GM06990 (cell line): ENCODE measurements around the gene PTCH2.

ENCODE experiments used
- DNase-seq: peaks from one replicate; pipeline ENCODE4 v3.0.0-alpha.2; 2011; ENCODE audit not compliant: insufficient read length; ENCODE audit errors: extremely low read depth
- H3K27me3 ChIP-seq: replicated peaks from 2 replicates; pipeline ENCODE4 v1.6.0; 2011; ENCODE audit warnings: low read length; ENCODE audit not compliant: control insufficient read depth, insufficient read depth
- H3K36me3 ChIP-seq: 2 replicates; pipeline ENCODE4 v1.5.1; 2011; ENCODE audit warnings: low read length; ENCODE audit not compliant: control insufficient read depth, insufficient read depth
- H3K4me3 ChIP-seq: replicated peaks from 2 replicates; pipeline ENCODE4 v1.5.1; 2011; ENCODE audit warnings: low read depth, mild to moderate bottlenecking, control low read depth, low read length
- CTCF ChIP-seq: IDR thresholded peaks from 2 replicates; pipeline ENCODE4 v1.5.1; 2011; ENCODE audit warnings: low read length, control low read depth, mild to moderate bottlenecking, inconsistent platforms; ENCODE audit not compliant: insufficient read depth, poor library complexity, severe bottlenecking

Gene PTCH2

DNA sequence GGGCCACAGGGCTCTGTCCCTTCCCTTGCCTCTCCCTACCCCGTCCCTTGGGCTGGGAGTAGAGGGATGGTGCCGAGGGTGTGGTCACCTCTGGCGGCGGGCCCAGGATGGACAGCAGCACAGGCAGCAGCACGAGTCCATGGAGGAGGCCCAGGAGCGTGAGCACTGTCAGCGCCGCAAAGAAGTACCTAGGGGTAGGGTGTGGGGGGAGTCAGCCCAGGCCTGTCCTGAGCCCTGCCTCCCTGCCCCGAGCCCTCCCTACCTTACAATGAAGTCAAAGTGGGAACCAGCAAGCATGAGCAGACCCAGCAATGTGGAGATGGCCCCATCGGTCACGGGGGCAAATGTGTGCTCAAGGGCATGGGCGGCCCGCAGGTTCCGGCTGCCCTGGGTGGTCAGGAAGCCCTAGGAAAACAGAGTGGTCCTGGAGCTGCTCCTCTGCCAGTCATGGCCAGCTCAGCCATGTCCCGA lies 20.0 kb downstream of the PTCH2 start:
- no peaks in the 10 kb centered on the region for H3K36me3 ChIP-seq
- DNase-seq = no peak
- H3K27me3 ChIP-seq = no peaks in the 10 kb centered on the region
- H3K4me3 ChIP-seq = no peak overlapping the region
- no peak for TF ChIP-seq CTCF

DNA sequence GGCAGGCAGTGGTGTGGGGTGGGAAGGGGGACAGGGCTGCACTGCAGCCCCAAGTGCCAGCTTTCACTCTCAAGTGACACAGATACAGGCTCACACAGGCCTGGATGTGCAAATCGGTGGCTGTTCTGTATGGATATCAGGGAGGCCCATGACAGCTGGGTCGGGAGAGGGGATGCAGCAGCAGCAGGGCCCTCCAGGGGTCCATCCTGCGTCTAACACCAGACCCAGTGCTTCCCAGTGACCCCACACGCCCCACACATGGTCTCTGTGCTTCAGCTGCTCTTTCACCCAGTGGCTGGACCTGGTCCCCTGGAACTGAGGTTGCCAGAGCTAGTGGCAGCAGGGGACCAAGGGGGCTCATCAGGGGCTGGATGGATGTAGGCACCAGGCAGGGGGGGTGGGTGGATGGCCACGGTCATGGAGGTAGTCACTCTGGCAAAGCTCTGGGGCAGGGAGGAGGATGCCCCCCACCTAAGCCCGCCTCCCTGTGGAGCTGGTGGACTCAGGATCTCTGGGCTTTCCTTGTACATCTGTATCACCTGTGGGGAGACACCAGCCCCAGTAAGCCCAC lies 20.8 kb downstream of the PTCH2 start:
- no peak for TF ChIP-seq CTCF
- no peaks in the 10 kb centered on the region for H3K36me3 ChIP-seq
- no peak for DNase-seq
- H3K4me3 ChIP-seq = no peak overlapping the region
- H3K27me3 ChIP-seq = no peaks in the 10 kb centered on the region

GRCh38 chr1:44821240-44821715 lies 21.8 kb downstream of the PTCH2 start:
- no peak for DNase-seq
- no peaks in the 10 kb centered on the region for H3K36me3 ChIP-seq
- no peaks in the 10 kb centered on the region for H3K27me3 ChIP-seq
- no peak overlapping the region for H3K4me3 ChIP-seq
- no peak for TF ChIP-seq CTCF

- H3K36me3 ChIP-seq = no peaks in the 10 kb centered on the region
- peak; percentile 86 for DNase-seq
- H3K27me3 ChIP-seq = no peaks in the 10 kb centered on the region
- H3K4me3 ChIP-seq = peak overlapping the region; percentile 63
- no peak for TF ChIP-seq CTCF
These were observed 22.5 kb downstream of the PTCH2 start for GRCh38 chr1:44820328-44821239.

DNA sequence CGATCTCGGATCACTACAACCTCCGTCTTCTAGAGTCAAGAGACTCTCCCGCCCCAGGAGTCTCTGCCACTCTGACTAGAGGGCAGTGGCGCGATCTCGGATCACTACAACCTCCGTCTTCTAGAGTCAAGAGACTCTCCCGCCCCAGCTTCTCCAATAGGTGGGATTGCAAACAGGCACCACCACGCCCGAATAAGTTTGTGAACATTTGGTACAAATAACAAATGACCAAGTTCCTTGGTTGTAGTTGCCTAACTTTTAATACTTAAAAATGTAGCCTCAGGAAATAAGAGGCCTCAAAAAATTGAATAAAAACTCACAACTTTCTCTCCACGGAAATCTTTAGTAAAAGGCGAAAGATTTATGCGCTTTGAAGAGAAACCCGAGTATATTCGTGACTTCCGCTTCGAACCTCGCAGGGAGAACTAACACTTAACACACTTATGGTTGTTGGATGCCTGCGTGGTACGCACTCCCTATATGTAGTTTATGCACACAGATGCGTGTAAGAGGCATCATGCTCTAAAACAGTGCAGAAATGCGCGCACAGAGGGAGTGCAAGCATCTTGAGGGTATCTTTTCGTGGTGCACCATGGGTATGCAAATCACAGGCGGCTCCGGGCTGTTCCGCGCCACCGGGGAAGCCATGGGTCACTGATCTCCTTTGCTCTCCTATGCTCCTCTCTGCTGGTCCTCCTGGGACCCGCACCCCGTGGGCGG lies 23.3 kb downstream of the PTCH2 start:
- H3K4me3 ChIP-seq = peak overlapping the region; percentile 63
- DNase-seq = peak; percentile 83
- no peak for TF ChIP-seq CTCF
- no peaks in the 10 kb centered on the region for H3K27me3 ChIP-seq
- no peaks in the 10 kb centered on the region for H3K36me3 ChIP-seq
